Skeletal muscle satellite cell (primary cell): Measurements from ENCODE around the gene SLC14A1.

Source experiments
- H3K27me3 ChIP-seq: 2 replicates; pipeline ENCODE4 v1.7.0; 2013; ENCODE audit warnings: low read length; ENCODE audit not compliant: control insufficient read depth, insufficient read depth
- H3K36me3 ChIP-seq: 2 replicates; pipeline ENCODE4 v1.7.0; 2013; ENCODE audit warnings: mild to moderate bottlenecking, control low read depth, low read length; ENCODE audit not compliant: insufficient read depth
- H3K4me1 ChIP-seq: 2 replicates; pipeline ENCODE4 v1.7.0; 2013; ENCODE audit warnings: low read length; ENCODE audit not compliant: control insufficient read depth, insufficient read depth
- H3K4me2 ChIP-seq: 2 replicates; pipeline ENCODE4 v1.7.0; 2013; ENCODE audit warnings: mild to moderate bottlenecking, low read length
- H3K4me3 ChIP-seq: 2 replicates; pipeline ENCODE4 v1.7.0; 2013; ENCODE audit warnings: low read length
- H3K9ac ChIP-seq: 2 replicates; pipeline ENCODE4 v1.7.0; 2013; ENCODE audit warnings: mild to moderate bottlenecking, low read depth, low read length, moderate library complexity
- H3K9me3 ChIP-seq: replicated peaks from 2 replicates; pipeline ENCODE4 v1.7.0; 2013; ENCODE audit warnings: mild to moderate bottlenecking, control low read depth, low read length

The SLC14A1 gene

GRCh38 chr18:45689396-45689795, 34.6 kb upstream of the SLC14A1 start:
- Histone ChIP-seq H3K4me3 (no peak overlapping the region), H3K9me3 (no peaks in the 10 kb centered on the region), H3K4me1 (no peaks in the 10 kb centered on the region), H3K27me3 (no peaks in the 10 kb centered on the region), H3K4me2 (no peak overlapping the region), H3K9ac (no peak overlapping the region), H3K36me3 (no peaks in the 10 kb centered on the region)

- no peak overlapping the region for H3K4me3 ChIP-seq
- H3K4me1 ChIP-seq, result no peaks in the 10 kb centered on the region
- H3K36me3 ChIP-seq, result no peaks in the 10 kb centered on the region
- no peaks in the 10 kb centered on the region for H3K27me3 ChIP-seq
- H3K9me3 ChIP-seq, result no peaks in the 10 kb centered on the region
- no peak overlapping the region for H3K9ac ChIP-seq
- peak overlapping the region; percentile 50 for H3K4me2 ChIP-seq
Observed at GRCh38 chr18:45690975-45691815, 32.8 kb upstream of the SLC14A1 start.

DNA sequence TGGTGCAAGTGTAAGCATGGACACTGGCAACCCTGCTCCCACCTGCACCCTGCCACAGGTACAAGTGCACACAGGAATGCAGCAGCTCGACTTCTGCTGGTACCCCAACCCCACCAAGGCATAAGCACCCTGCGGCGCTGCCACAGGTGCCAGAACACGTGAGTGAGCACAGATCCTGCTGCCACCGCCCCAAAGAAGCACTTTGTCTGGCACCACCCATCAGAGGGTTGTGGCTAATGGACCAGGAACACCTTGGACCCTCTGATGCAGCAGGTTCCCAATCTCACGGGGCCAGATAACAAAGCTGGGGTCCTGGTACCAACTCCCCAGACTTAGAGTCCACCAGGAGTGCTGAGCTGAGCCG, 32.2 kb upstream of the SLC14A1 start:
- Histone ChIP-seq H3K9ac (no peak overlapping the region), H3K4me1 (no peaks in the 10 kb centered on the region), H3K4me2 (no peak overlapping the region), H3K27me3 (no peaks in the 10 kb centered on the region), H3K9me3 (no peaks in the 10 kb centered on the region), H3K4me3 (no peak overlapping the region), H3K36me3 (no peaks in the 10 kb centered on the region)

DNA sequence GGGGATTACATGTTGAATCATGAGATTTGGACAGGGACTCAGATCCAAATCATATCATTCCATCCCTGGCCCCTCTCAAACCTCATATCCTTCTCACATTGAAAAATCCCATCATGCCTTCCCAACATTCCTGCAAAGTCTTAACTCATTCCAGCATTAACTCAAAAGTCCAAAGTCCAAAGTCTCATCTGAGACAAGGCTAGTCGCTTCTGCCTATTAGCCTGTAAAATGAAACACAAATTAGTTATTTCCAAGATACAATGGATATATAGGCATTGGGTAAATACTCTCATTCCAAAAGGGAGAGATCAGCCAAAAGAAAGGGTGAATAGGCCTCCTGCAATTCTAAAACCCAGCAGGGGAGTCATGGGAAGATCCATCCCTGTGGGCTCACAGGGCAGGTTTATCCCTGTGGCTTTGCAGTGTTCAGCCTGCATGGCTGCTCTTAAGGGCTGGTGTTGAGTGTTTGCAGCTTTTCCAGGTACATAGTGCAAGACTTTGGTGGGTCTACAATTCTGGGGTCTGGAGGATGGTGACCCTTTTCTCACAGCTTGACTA, 21.2 kb upstream of the SLC14A1 start:
- Histone ChIP-seq H3K9ac (no peak overlapping the region), H3K4me3 (no peak overlapping the region), H3K4me2 (no peak overlapping the region), H3K4me1 (no peaks in the 10 kb centered on the region), H3K36me3 (no peaks in the 10 kb centered on the region), H3K9me3 (no peaks in the 10 kb centered on the region), H3K27me3 (no peaks in the 10 kb centered on the region)

DNA sequence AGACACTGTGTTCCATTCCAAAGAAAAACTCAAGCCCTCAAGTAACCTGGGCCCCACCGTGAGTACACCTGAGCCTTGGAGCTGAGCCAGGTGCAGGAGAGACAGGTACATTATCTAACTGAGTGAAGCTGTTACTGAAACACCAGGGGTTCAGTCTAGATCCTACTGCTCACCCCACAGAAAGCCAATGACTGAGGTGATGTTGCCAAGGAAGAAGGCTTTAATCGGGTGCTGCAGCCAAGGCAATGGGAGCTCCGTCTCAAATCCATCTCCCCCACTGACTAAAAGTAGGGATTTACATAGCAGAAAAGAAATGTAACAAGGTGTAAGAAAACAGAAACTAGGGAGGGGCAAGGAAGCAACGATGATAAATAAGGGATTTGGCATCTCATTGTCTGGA, 15.2 kb upstream of the SLC14A1 start:
- Histone ChIP-seq H3K9ac (no peak overlapping the region), H3K4me3 (no peak overlapping the region), H3K4me2 (no peak overlapping the region), H3K9me3 (peaks cover 6% of the 10 kb centered on the region), H3K4me1 (no peaks in the 10 kb centered on the region), H3K36me3 (no peaks in the 10 kb centered on the region), H3K27me3 (no peaks in the 10 kb centered on the region)

DNA sequence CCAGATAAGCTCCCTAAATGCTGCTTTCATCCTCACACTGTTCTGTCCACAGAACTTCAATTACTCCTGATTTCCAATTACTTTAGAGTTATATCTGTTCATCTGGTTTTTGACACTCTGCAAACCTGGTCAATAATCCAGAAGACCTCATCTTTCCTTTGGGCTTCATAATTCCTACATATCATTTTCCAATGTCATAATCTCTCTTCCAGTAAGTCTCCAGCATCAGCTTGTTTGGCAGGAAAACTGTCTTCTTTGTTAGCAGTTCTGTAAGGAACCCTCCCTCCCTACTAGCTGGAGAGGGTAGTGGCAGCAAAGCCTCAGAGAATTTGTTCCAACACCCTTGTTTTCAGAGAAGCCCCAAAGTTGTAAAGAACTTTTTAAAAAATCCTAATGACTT, 11.9 kb upstream of the SLC14A1 start:
- H3K9me3 ChIP-seq, result peaks cover 6% of the 10 kb centered on the region
- H3K36me3 ChIP-seq, result no peaks in the 10 kb centered on the region
- H3K4me3 ChIP-seq, result no peak overlapping the region
- H3K4me2 ChIP-seq, result no peak overlapping the region
- H3K9ac ChIP-seq, result no peak overlapping the region
- H3K4me1 ChIP-seq, result no peaks in the 10 kb centered on the region
- H3K27me3 ChIP-seq, result no peaks in the 10 kb centered on the region

GRCh38 chr18:45713239-45713638, 10.7 kb upstream of the SLC14A1 start:
- H3K9ac ChIP-seq, result no peak overlapping the region
- H3K4me1 ChIP-seq, result no peaks in the 10 kb centered on the region
- H3K4me3 ChIP-seq, result no peak overlapping the region
- peaks cover 6% of the 10 kb centered on the region for H3K9me3 ChIP-seq
- H3K36me3 ChIP-seq, result no peaks in the 10 kb centered on the region
- H3K4me2 ChIP-seq, result no peak overlapping the region
- no peaks in the 10 kb centered on the region for H3K27me3 ChIP-seq

GRCh38 chr18:45715212-45715780, 8.7 kb upstream of the SLC14A1 start:
- no peaks in the 10 kb centered on the region for H3K27me3 ChIP-seq
- H3K9ac ChIP-seq, result no peak overlapping the region
- H3K36me3 ChIP-seq, result no peaks in the 10 kb centered on the region
- H3K4me2 ChIP-seq, result no peak overlapping the region
- H3K9me3 ChIP-seq, result no peaks in the 10 kb centered on the region
- H3K4me3 ChIP-seq, result no peak overlapping the region
- H3K4me1 ChIP-seq, result peaks cover 11% of the 10 kb centered on the region

- Histone ChIP-seq H3K4me3 (no peak overlapping the region), H3K9ac (no peak overlapping the region)
Observed at GRCh38 chr18:45719106-45719505, 4.9 kb upstream of the SLC14A1 start.

DNA sequence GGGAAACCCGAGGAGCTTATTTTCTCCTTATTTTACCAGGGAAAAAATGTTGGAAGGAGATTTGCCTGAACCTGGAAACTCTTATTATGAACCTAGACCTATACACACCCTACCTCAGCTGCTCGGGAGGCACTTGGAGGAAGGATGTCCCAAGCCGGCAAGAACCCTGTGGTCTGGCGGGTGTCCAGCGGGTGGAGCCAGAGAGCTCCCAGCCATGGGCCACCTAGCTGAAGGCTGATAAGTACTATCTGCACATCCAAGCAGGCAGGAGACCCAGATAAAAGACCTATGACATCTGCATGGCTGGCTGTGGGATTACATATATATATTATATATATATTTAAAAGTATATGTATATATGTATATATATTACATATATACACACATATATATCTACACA, 1.1 kb upstream of the SLC14A1 start:
- no peaks in the 10 kb centered on the region for H3K9me3 ChIP-seq
- no peak overlapping the region for H3K9ac ChIP-seq
- no peak overlapping the region for H3K4me2 ChIP-seq

More at GRCh38 chr18:45719106-45719505, 4.9 kb upstream of the SLC14A1 start:
- H3K36me3 ChIP-seq, result no peaks in the 10 kb centered on the region
- H3K4me2 ChIP-seq, result no peak overlapping the region
- no peaks in the 10 kb centered on the region for H3K9me3 ChIP-seq
- peaks cover 21% of the 10 kb centered on the region for H3K4me1 ChIP-seq
- H3K27me3 ChIP-seq, result no peaks in the 10 kb centered on the region

DNA sequence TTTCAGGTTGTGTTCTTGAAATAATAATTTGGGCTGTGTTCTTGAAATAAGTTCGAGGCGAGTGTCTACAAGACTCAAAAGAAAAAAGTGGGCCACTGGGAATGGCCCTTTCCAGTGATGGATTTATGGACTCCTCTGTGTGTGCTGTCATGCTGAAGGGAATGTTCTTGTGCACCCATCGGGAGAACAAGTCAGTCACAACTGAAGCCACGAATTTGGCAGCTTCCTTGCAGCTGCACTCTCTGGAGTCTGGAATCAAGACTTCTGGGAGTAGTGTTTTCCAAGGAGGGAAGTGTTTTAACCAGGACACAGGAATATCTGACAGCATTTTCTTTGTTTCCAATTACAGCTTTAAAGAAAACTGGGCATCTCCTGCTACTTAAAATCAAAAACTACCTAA, 620 bp downstream of the SLC14A1 start:
- Histone ChIP-seq H3K27me3 (no peaks in the 10 kb centered on the region), H3K36me3 (no peaks in the 10 kb centered on the region), H3K4me3 (peak overlapping the region; percentile 43), H3K4me2 (peak overlapping the region; percentile 45), H3K4me1 (peaks cover 49% of the 10 kb centered on the region), H3K9ac (no peak overlapping the region), H3K9me3 (no peaks in the 10 kb centered on the region)

More for the DNA sequence above, 1.1 kb upstream of the SLC14A1 start:
- Histone ChIP-seq H3K27me3 (no peaks in the 10 kb centered on the region), H3K4me1 (peaks cover 51% of the 10 kb centered on the region), H3K36me3 (no peaks in the 10 kb centered on the region), H3K4me3 (no peak overlapping the region)
